Prostate gland (tissue), 2 donors: ENCODE measurements around the gene TIGD1. TPM values are rescaled to one million over a fixed set of nuclear protein-coding genes. Genes with fewer than 3 reads are reported as not detected.

Experiments
- DNase-seq: peaks from one replicate; pipeline ENCODE4 v3.0.0-alpha.2; 2019; ENCODE audit warnings: low spot score
- H3K27ac ChIP-seq, 2 donors: fragments of 200-600 bp; sonication (generic); 2 replicates each; pipeline ENCODE4 v1.5.1; 2017 to 2019
- H3K27me3 ChIP-seq: fragments of 200-600 bp; sonication (generic); replicated peaks from 2 replicates; pipeline ENCODE4 v1.5.1; 2019; ENCODE audit not compliant: insufficient read depth
- H3K36me3 ChIP-seq, 2 donors: fragments of 200-600 bp; sonication (generic); 1 replicate in 1 of 2; 2 replicates in 1 of 2; pipeline versions ENCODE4 v1.5.1 to v1.8.1; 2017 to 2019
- H3K4me1 ChIP-seq: fragments of 200-600 bp; sonication (generic); replicated peaks from 2 replicates; pipeline ENCODE4 v1.5.1; 2019
- H3K4me3 ChIP-seq, 2 donors: fragments of 200-600 bp; sonication (generic); 2 replicates each; pipeline ENCODE4 v1.5.1; 2017 to 2019
- H3K9me3 ChIP-seq: fragments of 200-600 bp; sonication (generic); 2 replicates; pipeline ENCODE4 v1.5.1; 2017
- CTCF ChIP-seq, 4 experiments: fragments of 200-600 bp in 2 of 4; fragments of 450-650 bp in 2 of 4; sonication (generic) in 2 of 4; IDR thresholded peaks; 1 replicate in 3 of 4; 2 replicates in 1 of 4; pipeline ENCODE4 v1.5.1; 2016 to 2019; ENCODE audit warnings: antibody characterized with exemption in 4 of 4, mild to moderate bottlenecking in 2 of 4, moderate library complexity in 2 of 4
- POLR2A ChIP-seq: fragments of 450-650 bp; IDR thresholded peaks from one replicate; pipeline ENCODE4 v1.6.1; 2016; ENCODE audit warnings: antibody characterized with exemption, mild to moderate bottlenecking
- POLR2AphosphoS5 ChIP-seq: sonication (generic); formaldehyde crosslinking; IDR thresholded peaks from one replicate; pipeline ENCODE4 v1.6.1; 2017; ENCODE audit warnings: antibody characterized with exemption
- WGBS: methylation state at CpG from one replicate; pipeline ENCODE4 v1.1.5; 2018; 5-methylcytosine and 5-hydroxymethylcytosine counted together
- intact Hi-C: fragments of 100-400 bp; cut with DNase I; formaldehyde crosslinking; loops from one replicate; pipeline ENCODE4 v1.14.2; 2022
- total RNA-seq, 2 donors: library from RNA; depleted of rRNA; stranded (reverse); fragments of >200 nt; gene quantifications; one replicate each; pipeline ENCODE4 v1.1.0, GENCODE V29; 2016

The TIGD1 gene
- total RNA-seq, 2 donors from 2014 or later: 2.6 to 4.9 TPM

GRCh38 chr2:232521959-232522622, 28.3 kb downstream of the TIGD1 start:
- peak; percentile 27 for DNase-seq
- no peak overlapping the region for H3K27ac ChIP-seq
- H3K4me1 ChIP-seq: peaks cover 9% of the 10 kb centered on the region
- H3K4me3 ChIP-seq: peak overlapping the region in 1 of 2 donors; percentile 2
- intact Hi-C loops: loop anchor here (5.0 kb wide), 1 partner anchor 600 kb away; no protein-coding TSS in a partner anchor
- H3K27me3 ChIP-seq: peaks cover 23% of the 10 kb centered on the region
- no peaks in the 10 kb centered on the region for H3K36me3 ChIP-seq
- TF ChIP-seq CTCF (IDR thresholded peaks at IDR 0.05): peak; percentile 76 to 89 (median 86)
- no peak for TF ChIP-seq POLR2A
- no peak for TF ChIP-seq POLR2AphosphoS5
- H3K9me3 ChIP-seq: no peaks in the 10 kb centered on the region
- 13% methylated on average over 19 of the region's 66 CpGs for WGBS

GRCh38 chr2:232521098-232521497, 29.3 kb downstream of the TIGD1 start:
- peaks cover 23% of the 10 kb centered on the region for H3K27me3 ChIP-seq
- no peak overlapping the region for H3K27ac ChIP-seq
- H3K36me3 ChIP-seq: no peaks in the 10 kb centered on the region
- 97% methylated on average over 14 of the region's 14 CpGs for WGBS
- H3K9me3 ChIP-seq: no peaks in the 10 kb centered on the region
- no peak overlapping the region for H3K4me3 ChIP-seq
- TF ChIP-seq POLR2AphosphoS5 (no peak), POLR2A (no peak), CTCF (IDR thresholded peaks at IDR 0.05) (no peak)
- H3K4me1 ChIP-seq: peaks cover 9% of the 10 kb centered on the region
- intact Hi-C loops: loop anchor here (5.0 kb wide), 1 partner anchor 599 kb away; no protein-coding TSS in a partner anchor
- DNase-seq: no peak

GRCh38 chr2:232520489-232520888, 29.9 kb downstream of the TIGD1 start:
- H3K36me3 ChIP-seq: no peaks in the 10 kb centered on the region
- DNase-seq: no peak
- 83% methylated on average over 15 of the region's 15 CpGs for WGBS
- H3K27me3 ChIP-seq: peaks cover 23% of the 10 kb centered on the region
- TF ChIP-seq CTCF (IDR thresholded peaks at IDR 0.05) (no peak), POLR2AphosphoS5 (no peak), POLR2A (no peak)
- peaks cover 9% of the 10 kb centered on the region for H3K4me1 ChIP-seq
- no peak overlapping the region for H3K27ac ChIP-seq
- no peak overlapping the region for H3K4me3 ChIP-seq
- no peaks in the 10 kb centered on the region for H3K9me3 ChIP-seq
- intact Hi-C loops: loop anchor here (5.0 kb wide), 1 partner anchor 598 kb away; no protein-coding TSS in a partner anchor

GRCh38 chr2:232519581-232520438, 30.5 kb downstream of the TIGD1 start, which contains the start of gene PRSS56:
PRSS56 (plus strand) TSS chr2:232520388; CDS start chr2:232520599, 211 bp downstream.
- intact Hi-C loops: loop anchor here (5.0 kb wide), 1 partner anchor 598 kb away; no protein-coding TSS in a partner anchor
- Histone ChIP-seq H3K4me3 (no peak within 1 kb of the TSS), H3K27ac (no peak within 1 kb of the TSS), H3K27me3 (peaks cover 23% of the 10 kb centered on the region), H3K4me1 (peaks cover 9% of the 10 kb centered on the region), H3K9me3 (no peaks in the 10 kb centered on the region), H3K36me3 (no peaks in the 10 kb centered on the region)
- TF ChIP-seq CTCF (IDR thresholded peaks at IDR 0.05) (no peak), POLR2AphosphoS5 (no peak), POLR2A (no peak)
- no peak for DNase-seq
- WGBS: 75% methylated on average over 18 of the region's 19 CpGs
